Memory B cell (primary cell): ENCODE measurements around the gene IL5RA.

Source experiments
- ATAC-seq: fragments of 150-1000 bp; cut with Tn5 transposase; 2 replicates; pipeline ENCODE4 v1.10.0; 2021; ENCODE audit warnings: low read depth, mild to moderate bottlenecking, moderate library complexity
- DNase-seq, 2 donors: peaks; one replicate each; pipeline ENCODE4 v3.0.0; 2022; ENCODE audit warnings: low spot score in 2 of 2
- H3K27ac Mint-ChIP-seq: one replicate; pipeline ENCODE4 v1.8.0; 2022; ENCODE audit warnings: mild to moderate bottlenecking, moderate library complexity, mixed read lengths
- H3K27me3 Mint-ChIP-seq: one replicate; pipeline ENCODE4 v1.8.0; 2022; ENCODE audit warnings: mixed read lengths
- H3K36me3 Mint-ChIP-seq: one replicate; pipeline ENCODE4 v1.8.0; 2022; ENCODE audit warnings: mild to moderate bottlenecking, mixed read lengths
- H3K4me1 Mint-ChIP-seq: one replicate; pipeline ENCODE4 v1.8.0; 2022; ENCODE audit warnings: mixed read lengths
- H3K4me3 Mint-ChIP-seq: one replicate; pipeline ENCODE4 v1.8.0; 2022; ENCODE audit warnings: mild to moderate bottlenecking, moderate library complexity, mixed read lengths
- H3K9me3 Mint-ChIP-seq: one replicate; pipeline ENCODE4 v1.8.0; 2022; ENCODE audit warnings: mixed read lengths

Gene IL5RA

DNA sequence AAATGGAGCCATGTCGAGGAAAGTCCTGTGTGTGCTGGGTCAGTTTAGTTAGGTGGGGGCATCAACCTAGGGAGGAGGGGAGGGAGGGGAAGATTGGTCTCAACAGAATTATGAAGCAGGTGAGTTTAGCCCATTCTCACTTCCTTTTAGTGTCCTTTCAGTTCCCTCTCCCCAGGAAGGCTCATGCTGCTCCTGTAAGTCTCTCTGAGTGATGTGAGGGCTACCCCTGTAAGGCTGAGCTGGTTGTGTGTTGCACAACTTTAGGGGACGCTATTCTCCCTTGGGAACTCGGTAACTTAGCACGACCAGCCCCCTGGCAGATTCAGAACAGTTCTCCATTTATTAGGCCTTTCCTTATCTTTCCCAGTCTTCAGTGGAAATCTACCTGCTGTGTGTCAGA is 21.2 kb downstream of the IL5RA start:
- Mint-ChIP-seq H3K27me3 (no peaks in the 10 kb centered on the region), H3K4me1 (peaks cover 21% of the 10 kb centered on the region), H3K4me3 (peak overlapping the region; percentile 39), H3K36me3 (no peaks in the 10 kb centered on the region), H3K9me3 (no peaks in the 10 kb centered on the region), H3K27ac (peak overlapping the region; percentile 54)
- peak in 1 of 2 donors; percentile 36 for DNase-seq
- ATAC-seq: peak; percentile 100

GRCh38 chr3:3087716-3088465 is 22.3 kb downstream of the IL5RA start:
- ATAC-seq (no peak), DNase-seq (no peak)

GRCh38 chr3:3087279-3087678 is 22.9 kb downstream of the IL5RA start:
- Mint-ChIP-seq H3K27me3 (no peaks in the 10 kb centered on the region), H3K4me3 (no peak overlapping the region), H3K27ac (no peak overlapping the region), H3K9me3 (no peaks in the 10 kb centered on the region), H3K4me1 (peaks cover 30% of the 10 kb centered on the region), H3K36me3 (no peaks in the 10 kb centered on the region)
- no peak for DNase-seq
- ATAC-seq: no peak

More at GRCh38 chr3:3087716-3088465, 22.3 kb downstream of the IL5RA start:
- peaks cover 24% of the 10 kb centered on the region for H3K4me1 Mint-ChIP-seq
- no peaks in the 10 kb centered on the region for H3K9me3 Mint-ChIP-seq
- no peaks in the 10 kb centered on the region for H3K36me3 Mint-ChIP-seq
- no peaks in the 10 kb centered on the region for H3K27me3 Mint-ChIP-seq
- peak overlapping the region; percentile 54 for H3K27ac Mint-ChIP-seq
- no peak overlapping the region for H3K4me3 Mint-ChIP-seq

GRCh38 chr3:3086239-3086638 is 23.9 kb downstream of the IL5RA start:
- Mint-ChIP-seq H3K36me3 (no peaks in the 10 kb centered on the region), H3K9me3 (no peaks in the 10 kb centered on the region), H3K4me3 (no peak overlapping the region), H3K27me3 (no peaks in the 10 kb centered on the region), H3K4me1 (peaks cover 35% of the 10 kb centered on the region), H3K27ac (peak overlapping the region; percentile 16)
- DNase-seq (no peak), ATAC-seq (no peak)

- no peaks in the 10 kb centered on the region for H3K9me3 Mint-ChIP-seq
- H3K27ac Mint-ChIP-seq: peak overlapping the region; percentile 16
- H3K4me3 Mint-ChIP-seq: no peak overlapping the region
- no peaks in the 10 kb centered on the region for H3K27me3 Mint-ChIP-seq
- no peaks in the 10 kb centered on the region for H3K36me3 Mint-ChIP-seq
- peaks cover 38% of the 10 kb centered on the region for H3K4me1 Mint-ChIP-seq
- ATAC-seq (no peak), DNase-seq (no peak)
These were observed 24.4 kb downstream of the IL5RA start for GRCh38 chr3:3085782-3086181.

GRCh38 chr3:3084890-3085289 is 25.3 kb downstream of the IL5RA start:
- DNase-seq (no peak), ATAC-seq (no peak)
- H3K4me1 Mint-ChIP-seq: peaks cover 38% of the 10 kb centered on the region
- no peaks in the 10 kb centered on the region for H3K9me3 Mint-ChIP-seq
- no peaks in the 10 kb centered on the region for H3K36me3 Mint-ChIP-seq
- H3K27ac Mint-ChIP-seq: no peak overlapping the region
- H3K4me3 Mint-ChIP-seq: no peak overlapping the region
- no peaks in the 10 kb centered on the region for H3K27me3 Mint-ChIP-seq

- DNase-seq (peak in 1 of 2 donors; percentile 5), ATAC-seq (peak; percentile 85)
- peak overlapping the region; percentile 67 for H3K4me3 Mint-ChIP-seq
- no peaks in the 10 kb centered on the region for H3K9me3 Mint-ChIP-seq
- H3K36me3 Mint-ChIP-seq: no peaks in the 10 kb centered on the region
- H3K4me1 Mint-ChIP-seq: peaks cover 21% of the 10 kb centered on the region
- H3K27ac Mint-ChIP-seq: no peak overlapping the region
- peaks cover 2% of the 10 kb centered on the region for H3K27me3 Mint-ChIP-seq
These were observed 27.8 kb downstream of the IL5RA start for GRCh38 chr3:3082234-3082924.

DNA sequence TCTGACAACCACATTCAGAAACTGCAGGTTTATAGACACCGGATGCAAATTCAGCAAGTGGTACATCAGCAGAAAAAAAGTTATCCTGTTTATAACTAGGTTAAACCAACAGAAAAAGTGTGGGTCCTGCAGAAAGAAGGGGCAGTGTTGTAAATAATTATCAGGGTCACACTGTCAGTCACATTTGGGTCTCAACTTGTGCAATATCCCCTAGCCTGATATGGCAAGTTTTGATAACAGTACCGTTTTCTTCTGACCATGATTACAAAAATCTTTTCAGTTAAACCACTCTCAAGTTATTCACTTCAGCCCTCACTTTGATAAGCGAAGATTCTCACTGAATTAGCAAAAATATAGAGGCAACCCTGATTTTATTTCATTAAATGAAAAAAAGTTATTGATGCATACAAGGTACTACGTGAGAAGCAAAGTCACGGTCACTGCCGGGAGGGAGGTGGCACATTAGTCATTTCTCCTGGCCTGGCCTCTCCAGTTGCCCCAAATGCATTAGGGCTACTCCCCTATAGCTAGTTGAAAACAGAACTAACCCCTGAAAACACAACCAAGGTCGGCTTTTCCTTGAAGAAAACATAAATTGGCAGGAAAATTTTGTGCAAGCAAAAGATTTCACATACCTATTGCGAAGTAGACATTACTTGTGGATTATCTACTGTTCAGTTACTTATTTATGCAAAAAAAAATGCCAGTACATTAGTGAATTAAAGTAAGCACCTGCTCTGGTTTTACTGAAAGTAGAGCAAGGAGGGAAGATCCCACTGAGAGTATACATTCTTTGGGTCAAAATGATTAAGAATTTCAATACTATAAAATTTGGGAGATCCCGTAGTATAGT is 28.6 kb downstream of the IL5RA start:
- Mint-ChIP-seq H3K27ac (no peak overlapping the region), H3K36me3 (no peaks in the 10 kb centered on the region), H3K4me1 (peaks cover 19% of the 10 kb centered on the region), H3K4me3 (peak overlapping the region; percentile 11), H3K27me3 (peaks cover 2% of the 10 kb centered on the region), H3K9me3 (no peaks in the 10 kb centered on the region)
- peak; percentile 23 for ATAC-seq
- DNase-seq: no peak

DNA sequence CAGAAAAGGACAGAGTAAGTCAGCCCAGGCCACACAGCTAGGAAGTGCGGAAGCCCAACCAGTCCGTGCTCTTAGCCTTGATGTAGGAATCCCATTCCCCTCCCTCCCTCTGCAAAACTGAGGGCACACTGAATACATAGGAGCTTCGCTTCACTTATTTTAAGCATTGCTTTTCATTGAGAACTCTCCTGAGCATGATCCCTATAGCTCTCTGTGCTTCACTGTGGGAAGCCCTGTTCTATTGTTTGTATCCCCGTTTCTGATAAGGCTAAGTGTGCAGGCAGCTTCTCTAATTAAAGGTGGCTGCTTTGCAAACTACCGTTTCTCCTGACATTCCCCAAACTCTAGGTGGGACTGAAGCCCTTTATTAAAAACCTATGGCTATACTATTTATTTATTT is 29.9 kb downstream of the IL5RA start:
- Mint-ChIP-seq H3K27me3 (peaks cover 2% of the 10 kb centered on the region), H3K36me3 (no peaks in the 10 kb centered on the region), H3K27ac (no peak overlapping the region), H3K4me1 (peaks cover 16% of the 10 kb centered on the region), H3K9me3 (no peaks in the 10 kb centered on the region), H3K4me3 (no peak overlapping the region)
- no peak for DNase-seq
- no peak for ATAC-seq

GRCh38 chr3:3074551-3075257 is 35.5 kb downstream of the IL5RA start:
- Mint-ChIP-seq H3K27me3 (peaks cover 4% of the 10 kb centered on the region), H3K27ac (no peak overlapping the region), H3K9me3 (no peaks in the 10 kb centered on the region), H3K4me3 (no peak overlapping the region), H3K4me1 (no peaks in the 10 kb centered on the region), H3K36me3 (no peaks in the 10 kb centered on the region)
- ATAC-seq: no peak
- DNase-seq: no peak

- Mint-ChIP-seq H3K9me3 (no peaks in the 10 kb centered on the region), H3K4me1 (no peaks in the 10 kb centered on the region), H3K4me3 (no peak overlapping the region), H3K36me3 (no peaks in the 10 kb centered on the region), H3K27ac (no peak overlapping the region), H3K27me3 (peaks cover 2% of the 10 kb centered on the region)
- DNase-seq (no peak), ATAC-seq (no peak)
These were observed 39.0 kb downstream of the IL5RA start for GRCh38 chr3:3071136-3071535.

DNA sequence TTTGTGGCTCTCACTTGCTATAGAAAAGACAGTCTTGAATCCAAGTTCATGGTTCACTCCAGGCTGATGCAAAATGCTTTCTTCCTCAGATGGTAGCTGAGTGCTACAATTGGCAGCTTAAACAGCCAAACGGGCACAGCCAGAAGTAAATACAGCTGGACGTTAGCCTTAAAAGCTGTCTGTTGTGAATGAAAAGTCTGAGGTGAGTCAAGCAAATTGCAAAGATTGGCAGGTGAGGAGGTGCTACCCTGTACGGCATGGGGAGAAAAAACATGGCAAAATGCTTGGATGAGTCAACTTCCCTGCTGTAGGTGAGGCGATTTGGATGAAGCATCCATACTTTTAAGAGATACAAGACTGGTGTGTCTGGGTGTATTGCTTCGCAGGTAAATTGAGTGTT is 40.5 kb downstream of the IL5RA start:
- Mint-ChIP-seq H3K9me3 (no peaks in the 10 kb centered on the region), H3K4me1 (no peaks in the 10 kb centered on the region)
- ATAC-seq: no peak

DNA sequence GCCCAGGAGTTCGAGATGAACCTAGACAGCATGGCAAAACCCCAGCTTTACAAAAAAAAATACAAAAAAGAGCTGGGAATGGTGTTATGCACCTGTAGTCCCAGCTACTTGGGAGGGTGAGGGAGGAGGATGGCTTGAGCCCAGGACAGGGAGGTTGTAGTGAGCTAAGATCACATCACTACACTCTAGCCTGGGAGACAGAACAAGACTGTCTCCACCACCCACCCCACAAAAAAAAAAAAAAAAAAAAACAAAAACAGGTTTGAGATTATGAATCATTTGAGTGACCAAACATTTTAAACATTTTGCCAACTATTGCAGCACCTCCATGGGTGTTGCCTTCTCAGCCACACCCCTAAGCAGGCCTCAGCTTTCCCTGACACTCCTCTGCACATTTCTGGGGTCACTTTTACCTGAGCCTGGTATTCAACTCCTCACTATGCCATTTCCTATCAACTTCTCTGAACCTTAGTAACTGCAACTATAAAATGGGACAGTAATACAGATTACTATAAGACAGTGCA is 41.8 kb downstream of the IL5RA start:
- Mint-ChIP-seq H3K27ac (no peak overlapping the region), H3K9me3 (no peaks in the 10 kb centered on the region), H3K4me3 (no peak overlapping the region), H3K4me1 (no peaks in the 10 kb centered on the region), H3K36me3 (no peaks in the 10 kb centered on the region), H3K27me3 (peaks cover 2% of the 10 kb centered on the region)
- ATAC-seq: no peak
- DNase-seq: no peak

More for the DNA sequence above, 40.5 kb downstream of the IL5RA start:
- H3K36me3 Mint-ChIP-seq: no peaks in the 10 kb centered on the region
- no peak overlapping the region for H3K27ac Mint-ChIP-seq
- no peak for DNase-seq
- no peak overlapping the region for H3K4me3 Mint-ChIP-seq
- peaks cover 2% of the 10 kb centered on the region for H3K27me3 Mint-ChIP-seq
